IMR-90 (cell line): Measurements from ENCODE around the gene MGAT4C. TPM values are rescaled to one million over a fixed set of nuclear protein-coding genes. Genes with fewer than 3 reads are reported as not detected.

Source experiments
- ATAC-seq: fragments of 200-7000 bp; cut with Tn5 transposase; 2 replicates; pipeline ENCODE4 v1.9.1; 2020; ENCODE audit warnings: low read depth, mild to moderate bottlenecking, moderate library complexity
- BruUV-seq: library from RNA; stranded (reverse); fragments of 400-500 nt; replicated peaks from 2 replicates; lab custom pipeline; 2021; lab: Mats Ljungman, UMichigan
- CTCF ChIA-PET: fragments of 300-600 bp; formaldehyde crosslinking; extraction: SDS; loops from one replicate; lab custom pipeline; 2021; ENCODE audit warnings: antibody characterized with exemption; lab: Yijun Ruan, JAX
- POLR2A ChIA-PET: fragments of 300-600 bp; sonication (Branson Sonifier 250); formaldehyde crosslinking; loops from one replicate; lab custom pipeline; 2022; ENCODE audit warnings: antibody characterized with exemption; ENCODE audit not compliant: unreplicated experiment; lab: Charles Lee
- DNase-seq: peaks from one replicate; pipeline ENCODE4 v3.0.0; 2013
- H2AFZ ChIP-seq: replicated peaks from 2 replicates; pipeline ENCODE3; 2013; ENCODE audit warnings: low read length, mild to moderate bottlenecking; ENCODE audit not compliant: poor library complexity
- H2AK5ac ChIP-seq: 2 replicates; pipeline ENCODE4 v1.6.1; 2013; ENCODE audit warnings: low read depth, low read length, inconsistent platforms
- H2AK9ac ChIP-seq: replicated peaks from 2 replicates; pipeline ENCODE3; 2013; ENCODE audit warnings: mild to moderate bottlenecking, low read depth, low read length, moderate library complexity; ENCODE audit not compliant: poor library complexity
- H2BK120ac ChIP-seq: 2 replicates; pipeline ENCODE4 v1.6.1; 2013; ENCODE audit warnings: low read depth, low read length, inconsistent platforms
- H2BK15ac ChIP-seq: 3 replicates; pipeline ENCODE4 v1.6.1; 2013; ENCODE audit warnings: low read depth, low read length, inconsistent platforms
- H2BK20ac ChIP-seq: 2 replicates; pipeline ENCODE4 v1.6.1; 2013; ENCODE audit warnings: low read depth, mild to moderate bottlenecking, inconsistent platforms, low read length, moderate library complexity
- H2BK5ac ChIP-seq: 2 replicates; pipeline ENCODE4 v1.6.1; 2013; ENCODE audit warnings: mild to moderate bottlenecking, low read depth, low read length, inconsistent platforms; ENCODE audit not compliant: poor library complexity, severe bottlenecking
- H3K14ac ChIP-seq: replicated peaks from 2 replicates; pipeline ENCODE4 v1.6.1; 2013; ENCODE audit warnings: low read depth, low read length, inconsistent platforms
- H3K18ac ChIP-seq: 2 replicates; pipeline ENCODE4 v1.6.1; 2013; ENCODE audit warnings: low read depth, low read length, control low read depth
- H3K23ac ChIP-seq: 2 replicates; pipeline ENCODE4 v1.6.1; 2013; ENCODE audit warnings: low read depth, low read length, inconsistent platforms
- H3K27ac ChIP-seq: 2 replicates; pipeline ENCODE4 v1.5.1; 2013; ENCODE audit warnings: mild to moderate bottlenecking, control low read depth, low read length; ENCODE audit not compliant: insufficient read depth
- H3K27me3 ChIP-seq: 2 replicates; pipeline ENCODE4 v1.6.1; 2013; ENCODE audit warnings: low read length; ENCODE audit not compliant: control insufficient read depth, insufficient read depth
- H3K36me3 ChIP-seq: 2 replicates; pipeline ENCODE4 v1.6.1; 2013; ENCODE audit warnings: low read length, mixed read lengths; ENCODE audit not compliant: control insufficient read depth, insufficient read depth
- H3K4ac ChIP-seq: 2 replicates; pipeline ENCODE4 v1.6.1; 2013; ENCODE audit warnings: low read depth, low read length, inconsistent platforms
- H3K4me1 ChIP-seq: 2 replicates; pipeline ENCODE4 v1.6.1; 2013; ENCODE audit warnings: low read length, mixed read lengths; ENCODE audit not compliant: control insufficient read depth, insufficient read depth
- H3K4me2 ChIP-seq: 2 replicates; pipeline ENCODE4 v1.6.1; 2013; ENCODE audit warnings: low read depth, mild to moderate bottlenecking, control low read depth, low read length, moderate library complexity
- H3K4me3 ChIP-seq: 2 replicates; pipeline ENCODE4 v1.5.1; 2013; ENCODE audit warnings: low read depth, mild to moderate bottlenecking, control low read depth, low read length, moderate library complexity; ENCODE audit not compliant: insufficient read depth
- H3K56ac ChIP-seq: 2 replicates; pipeline ENCODE4 v1.6.1; 2013; ENCODE audit warnings: low read length, inconsistent platforms; ENCODE audit not compliant: insufficient read depth; ENCODE audit errors: extremely low read depth
- H3K79me1 ChIP-seq, 2 experiments: 2 replicates each; pipeline ENCODE4 v1.6.1; 2013; ENCODE audit warnings: low read length in 2 of 2, inconsistent platforms in 1 of 2, low read depth in 1 of 2
- H3K9ac ChIP-seq: 2 replicates; pipeline ENCODE4 v1.6.1; 2013; ENCODE audit warnings: low read depth, low read length, control low read depth
- H3K9me1 ChIP-seq: 2 replicates; pipeline ENCODE4 v1.6.1; 2013; ENCODE audit warnings: low read length, inconsistent platforms; ENCODE audit not compliant: insufficient read depth
- H3K9me3 ChIP-seq: 2 replicates; pipeline ENCODE4 v1.6.1; 2013; ENCODE audit warnings: low read length; ENCODE audit not compliant: control insufficient read depth, insufficient read depth
- H4K20me1 ChIP-seq: 2 replicates; pipeline ENCODE4 v1.6.1; 2013; ENCODE audit warnings: low read length, inconsistent platforms; ENCODE audit not compliant: insufficient read depth
- H4K5ac ChIP-seq: 2 replicates; pipeline ENCODE4 v1.6.1; 2013; ENCODE audit warnings: mild to moderate bottlenecking, low read depth, low read length, control low read depth
- H4K8ac ChIP-seq, 2 experiments: 2 replicates each; pipeline ENCODE4 v1.6.1; 2013; ENCODE audit warnings: low read depth in 2 of 2, low read length in 2 of 2, control low read depth in 1 of 2, inconsistent platforms in 1 of 2
- H4K91ac ChIP-seq: 2 replicates; pipeline ENCODE4 v1.6.1; 2013; ENCODE audit warnings: low read depth, low read length, inconsistent platforms; ENCODE audit not compliant: insufficient read depth
- BHLHE40 ChIP-seq: fragments of 150-350 bp; IDR thresholded peaks from 2 replicates; pipeline ENCODE4 v1.6.1; 2016; ENCODE audit warnings: mild to moderate bottlenecking, low read depth, low read length
- FOS ChIP-seq: fragments of 150-350 bp; IDR thresholded peaks from 2 replicates; pipeline ENCODE4 v1.6.1; 2016; ENCODE audit warnings: low read depth, low read length
- WGBS, 2 experiments: methylation state at CpG; one replicate each; pipeline versions ENCODE4 v1.1.5 to v1.1.7; 2013; ENCODE audit warnings: missing lambda C conversion rate in 2 of 2; ENCODE audit not compliant: insufficient read length in 1 of 2; ENCODE audit errors: extremely low coverage in 2 of 2; 5-methylcytosine and 5-hydroxymethylcytosine counted together
- dilution Hi-C: fragments of 300-500 bp; cut with HindIII; formaldehyde crosslinking; loops from one replicate; pipeline ENCODE4 v1.14.3; 2018; ENCODE audit warnings: low sequenced_read_pairs; ENCODE audit not compliant: unreplicated experiment
- in situ Hi-C: fragments of 300-500 bp; cut with MboI; formaldehyde crosslinking; loops from 3 replicates; pipeline ENCODE4 v1.14.3; 2019; ENCODE audit warnings: low sequenced_read_pairs, inconsistent platforms, mixed read lengths
- intact Hi-C: fragments of 100-400 bp; cut with micrococcal nuclease; formaldehyde crosslinking; loops from 2 replicates; pipeline ENCODE4 v1.10.0; 2022
- polyA plus RNA-seq, 3 experiments: library from polyadenylated mRNA; depleted of rRNA; stranded (reverse); fragments of >200 nt; gene quantifications; 2 replicates each; pipeline ENCODE4 v1.2.3, GENCODE V29; 2012; ENCODE audit warnings: low replicate concordance in 1 of 3
- total RNA-seq: library from RNA; depleted of rRNA; stranded (reverse); fragments of >200 nt; gene quantifications from 2 replicates; pipeline ENCODE4 v1.2.3, GENCODE V29; 2012

Gene MGAT4C
- total and polyA plus RNA-seq, 2 of the 4 experiments (the other 2 are of a cell fraction) = not detected

GRCh38 chr12:86260183-86260582 lies 4.0 kb upstream of the MGAT4C start:
- DNase-seq = no peak
- no peak overlapping the region for H2AFZ ChIP-seq
- H3K4me1 ChIP-seq = no peaks in the 10 kb centered on the region
- no peak overlapping the region for H2BK20ac ChIP-seq
- no peak overlapping the region for H2BK120ac ChIP-seq
- no peak overlapping the region for H3K56ac ChIP-seq
- no peak overlapping the region for H4K91ac ChIP-seq
- H3K9ac ChIP-seq = no peak overlapping the region
- H2BK5ac ChIP-seq = no peak overlapping the region
- H3K4me2 ChIP-seq = no peak overlapping the region
- no peak overlapping the region for H3K4ac ChIP-seq
- no CpG with 5 or more reads among the region's 2 CpGs for WGBS, 2 experiments
- no peak overlapping the region for H2AK5ac ChIP-seq
- no peak overlapping the region for H3K23ac ChIP-seq
- no peaks in the 10 kb centered on the region for H3K9me1 ChIP-seq
- dilution Hi-C loops (no loop called here), in situ Hi-C loops (no loop called here), intact Hi-C loops (loop anchor here (10.0 kb wide), 2 partner anchors 645 to 1735 kb away; no protein-coding TSS in a partner anchor)
- no peaks in the 10 kb centered on the region for H4K20me1 ChIP-seq
- no peaks in the 10 kb centered on the region for H3K9me3 ChIP-seq
- H4K5ac ChIP-seq = no peak overlapping the region
- no peak for ATAC-seq
- H2AK9ac ChIP-seq = no peak overlapping the region
- no TSS peak for BruUV-seq
- no peak overlapping the region for H2BK15ac ChIP-seq
- no peaks in the 10 kb centered on the region; the same call in 1 of the 2 replicates for H3K27me3 ChIP-seq
- no peak overlapping the region for H3K18ac ChIP-seq
- ChIA-PET POLR2A (no interaction called here), CTCF (no interaction called here)
- no peaks in the 10 kb centered on the region for H3K79me1 ChIP-seq
- H3K27ac ChIP-seq = no peak overlapping the region
- no peak overlapping the region for H3K14ac ChIP-seq
- H3K4me3 ChIP-seq = no peak overlapping the region
- TF ChIP-seq BHLHE40 (no peak), FOS (no peak)
- H3K36me3 ChIP-seq = no peaks in the 10 kb centered on the region
- H4K8ac ChIP-seq = no peak overlapping the region
